ENCODE results near the gene BICRAL.
A peak's percentile ranks its signal among the peaks of the same experiment; 100 is the strongest.

Gene BICRAL

DNA sequence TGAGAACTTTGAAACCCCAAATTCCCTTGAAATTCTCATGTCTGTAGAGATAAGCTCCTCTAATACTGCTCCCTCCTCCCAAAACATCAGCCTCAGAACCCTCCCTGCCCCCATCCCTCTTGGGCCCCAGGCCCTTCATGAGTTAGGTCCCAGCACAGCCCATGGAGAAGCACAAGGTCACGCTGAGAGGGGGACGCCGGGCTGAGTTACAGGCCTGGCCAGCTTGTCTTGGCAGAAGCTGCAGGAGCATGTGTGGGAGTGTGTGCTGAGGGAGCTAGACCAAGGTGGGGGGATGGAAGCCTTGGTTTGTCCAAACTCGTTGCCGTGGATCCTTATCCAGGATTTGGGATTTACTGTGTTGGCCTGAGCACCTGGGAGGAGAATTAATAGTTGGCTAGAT, 125.5 kb downstream of the BICRAL start:
- Mint-ChIP-seq H3K27me3 (peaks cover 5% of the 10 kb centered on the region), H3K36me3 (ENCODE audit: low read depth) (no peaks in the 10 kb centered on the region), H3K4me3 (no peak overlapping the region), H3K9me3 (no peaks in the 10 kb centered on the region), H3K4me1 (ENCODE audit: low read depth) (peaks cover 10% of the 10 kb centered on the region), H3K27ac (no peak overlapping the region)

DNA sequence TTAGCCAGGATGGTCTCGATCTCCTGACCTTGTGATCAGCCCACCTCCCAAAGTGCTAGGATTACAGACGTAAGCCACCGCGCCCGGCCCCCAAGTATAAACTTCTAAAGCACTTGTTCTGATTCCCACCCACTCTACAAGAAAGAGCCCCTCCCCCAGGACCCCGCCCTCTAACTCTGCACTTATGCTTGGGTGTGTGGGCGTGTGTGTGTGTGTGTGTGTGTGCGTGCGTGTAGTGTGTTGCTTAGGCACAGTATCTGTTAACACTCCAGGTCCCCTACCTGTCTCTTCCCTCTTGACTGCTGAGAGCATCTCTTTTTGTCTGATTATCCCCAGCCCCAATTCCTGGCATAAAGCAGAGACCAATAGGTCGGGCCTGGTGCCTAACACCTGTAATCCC, 128.0 kb downstream of the BICRAL start:
- H3K36me3 Mint-ChIP-seq (ENCODE audit: low read depth): no peaks in the 10 kb centered on the region
- H3K9me3 Mint-ChIP-seq: no peaks in the 10 kb centered on the region
- H3K27me3 Mint-ChIP-seq: peaks cover 8% of the 10 kb centered on the region
- H3K4me1 Mint-ChIP-seq (ENCODE audit: low read depth): peaks cover 5% of the 10 kb centered on the region
- H3K4me3 Mint-ChIP-seq: no peak overlapping the region
- no peak overlapping the region for H3K27ac Mint-ChIP-seq

DNA sequence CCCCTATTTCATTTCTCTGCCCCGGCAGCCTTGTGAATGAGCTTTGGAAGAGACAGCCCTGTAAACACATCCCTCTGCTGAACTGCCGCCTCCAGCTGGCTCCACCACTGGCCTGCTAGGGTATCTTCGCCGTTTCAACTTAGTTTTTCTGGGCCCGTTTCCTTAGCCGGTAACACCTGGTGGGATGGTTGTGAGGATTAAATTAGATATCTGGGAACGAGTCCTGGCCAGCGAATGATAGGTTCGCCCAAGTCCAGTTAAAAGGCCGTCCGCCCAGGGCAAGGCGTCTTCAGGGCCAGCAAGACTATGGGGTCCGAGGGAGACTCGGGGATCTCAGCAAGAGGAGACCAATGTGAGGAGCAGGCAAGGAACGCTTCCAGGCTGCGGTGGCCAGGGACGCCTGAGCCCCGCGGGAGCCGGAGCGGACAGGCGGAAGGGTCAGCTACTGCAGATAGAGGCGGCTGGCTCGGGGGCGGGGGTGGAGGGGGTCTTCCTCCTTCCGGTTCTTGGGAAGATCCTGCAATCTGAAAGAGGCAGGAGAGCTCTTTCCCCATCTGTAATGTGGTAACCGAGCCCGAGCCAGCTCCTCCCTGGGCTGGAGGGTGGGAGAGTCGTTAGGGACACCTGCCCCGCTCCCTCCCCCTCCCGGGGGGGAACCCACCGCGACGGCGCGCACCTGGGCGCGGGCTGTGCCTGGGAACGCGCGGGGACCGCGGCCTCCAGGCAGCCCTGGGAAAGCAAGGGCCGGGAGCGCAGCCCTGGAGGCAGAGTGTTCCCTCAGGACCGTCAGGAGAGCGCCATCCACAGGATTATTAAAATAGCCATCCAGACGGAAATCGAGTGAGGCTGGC, 129.5 kb downstream of the BICRAL start:
- no peaks in the 10 kb centered on the region for H3K9me3 Mint-ChIP-seq
- peak overlapping the region; percentile 63 for H3K4me3 Mint-ChIP-seq
- H3K27me3 Mint-ChIP-seq: peaks cover 8% of the 10 kb centered on the region

DNA sequence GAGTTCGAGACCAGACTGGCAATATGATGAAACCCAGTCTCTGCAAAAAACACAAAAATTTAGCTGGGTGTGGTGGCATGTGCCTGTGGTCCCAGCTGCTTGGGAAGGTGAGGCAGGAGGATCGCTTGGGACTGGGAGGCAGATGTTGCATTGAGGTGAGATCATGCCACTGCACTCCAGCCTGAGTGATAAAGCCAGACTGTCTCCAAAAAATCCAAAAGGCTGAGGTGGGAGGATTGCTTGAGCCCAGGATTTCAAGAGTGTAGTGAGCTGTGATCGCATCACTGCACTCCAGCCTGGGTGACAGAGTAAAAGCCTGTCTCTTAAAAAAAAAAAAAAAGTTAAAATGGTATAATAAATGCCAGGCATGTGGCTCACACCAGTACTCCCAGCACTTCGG, 132.7 kb downstream of the BICRAL start:
- H3K9me3 Mint-ChIP-seq: no peaks in the 10 kb centered on the region

More for the DNA sequence above, 129.5 kb downstream of the BICRAL start:
- no peak overlapping the region for H3K27ac Mint-ChIP-seq
- H3K4me1 Mint-ChIP-seq (ENCODE audit: low read depth): peaks cover 5% of the 10 kb centered on the region
- no peaks in the 10 kb centered on the region for H3K36me3 Mint-ChIP-seq (ENCODE audit: low read depth)

DNA sequence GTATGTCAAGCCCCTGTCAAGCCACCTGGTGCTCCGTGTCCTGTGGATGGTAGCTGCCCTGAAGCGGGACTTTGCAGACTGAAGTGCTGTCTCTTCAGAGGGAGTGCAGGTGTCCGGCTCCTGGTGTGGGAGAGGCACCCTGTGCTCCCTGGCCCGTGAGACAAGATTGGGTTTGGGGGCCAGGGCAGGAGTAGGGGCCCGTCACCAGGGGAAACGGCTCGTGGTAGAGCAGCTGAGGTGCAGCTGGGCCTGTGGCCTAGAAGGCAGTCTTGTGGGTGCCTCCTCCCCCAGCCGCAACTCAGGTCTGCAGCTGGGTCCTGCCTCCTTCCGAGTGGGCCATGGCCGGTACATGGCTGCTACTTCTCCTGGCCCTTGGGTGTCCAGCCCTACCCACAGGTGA, 133.9 kb downstream of the BICRAL start, which contains the start of gene PTCRA:
PTCRA (plus strand) TSS at position 322 of the 400 bp plus-strand sequence; CDS start at position 339, 17 bp downstream.
- Mint-ChIP-seq H3K36me3 (ENCODE audit: low read depth) (no peaks in the 10 kb centered on the region), H3K4me3 (no peak within 1 kb of the TSS), H3K9me3 (no peaks in the 10 kb centered on the region), H3K4me1 (ENCODE audit: low read depth) (peaks cover 5% of the 10 kb centered on the region), H3K27me3 (peaks cover 8% of the 10 kb centered on the region), H3K27ac (no peak within 1 kb of the TSS)

More for the DNA sequence above, 132.7 kb downstream of the BICRAL start:
- H3K4me1 Mint-ChIP-seq (ENCODE audit: low read depth): peaks cover 5% of the 10 kb centered on the region
- no peaks in the 10 kb centered on the region for H3K36me3 Mint-ChIP-seq (ENCODE audit: low read depth)
- peaks cover 8% of the 10 kb centered on the region for H3K27me3 Mint-ChIP-seq
- no peak overlapping the region for H3K27ac Mint-ChIP-seq
- H3K4me3 Mint-ChIP-seq: no peak overlapping the region

DNA sequence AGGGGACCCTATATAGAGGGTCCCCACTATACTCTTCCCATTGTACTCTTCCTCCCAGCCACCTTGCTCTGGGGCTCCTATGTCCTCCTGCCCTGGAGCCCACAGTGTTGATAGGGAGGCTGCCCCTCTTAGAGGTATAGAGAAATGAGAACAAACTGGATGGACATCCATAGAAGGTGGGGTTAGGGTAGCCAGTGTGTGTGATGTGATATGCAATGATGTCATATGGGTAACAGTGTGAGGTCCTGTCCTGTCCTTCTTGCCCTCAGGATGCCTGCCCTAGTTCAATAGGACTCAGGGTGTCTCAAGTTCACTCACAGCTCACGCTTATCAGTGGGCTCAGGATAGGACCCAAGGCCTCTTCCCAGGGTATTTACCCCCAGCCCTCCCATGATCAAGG, 134.4 kb downstream of the BICRAL start:
- no peak overlapping the region for H3K27ac Mint-ChIP-seq
- H3K27me3 Mint-ChIP-seq: peaks cover 6% of the 10 kb centered on the region
- no peaks in the 10 kb centered on the region for H3K9me3 Mint-ChIP-seq
- no peak overlapping the region for H3K4me3 Mint-ChIP-seq
- H3K4me1 Mint-ChIP-seq (ENCODE audit: low read depth): peaks cover 2% of the 10 kb centered on the region
- no peaks in the 10 kb centered on the region for H3K36me3 Mint-ChIP-seq (ENCODE audit: low read depth)
